HepG2 (cell line): Measurements from ENCODE around the gene GPD1. TPM values are rescaled to one million over a fixed set of nuclear protein-coding genes. Genes with fewer than 3 reads are reported as not detected.

Source experiments
- ATAC-seq: fragments of 200-7000 bp; cut with Tn5 transposase; 3 replicates; pipeline ENCODE4 v1.9.1; 2020; ENCODE audit warnings: mild to moderate bottlenecking, moderate library complexity
- BruUV-seq: library from RNA; stranded (reverse); fragments of 400-500 nt; replicated peaks from 2 replicates; lab custom pipeline; 2021; lab: Mats Ljungman, UMichigan
- CTCF ChIA-PET: fragments of 300-600 bp; formaldehyde crosslinking; extraction: SDS; loops from one replicate; lab custom pipeline; 2021; ENCODE audit warnings: low total read pairs, inconsistent platforms, low intra/inter-chr PET ratio; lab: Yijun Ruan, JAX
- POLR2A ChIA-PET: fragments of 350-600 bp; sonication (Branson Sonifier 250); formaldehyde crosslinking; loops from one replicate; lab custom pipeline; 2020; ENCODE audit warnings: antibody characterized with exemption, inconsistent platforms; lab: Yijun Ruan, JAX
- DNase-seq: peaks from one replicate; pipeline ENCODE4 v3.0.0-alpha.2; 2015; ENCODE audit warnings: low spot score
- FAIRE-seq: peaks from 3 replicates; lab custom pipeline; 2011; peaks lifted over from hg19 to GRCh38; lab: Jason Lieb, UNC
- H2AFZ ChIP-seq: one replicate; pipeline ENCODE4 v1.6.1; 2011; ENCODE audit warnings: low read length, inconsistent platforms
- H3K27ac ChIP-seq: fragments of 300-600 bp; 3 replicates; pipeline ENCODE4 v1.8.0; 2011; ENCODE audit warnings: mixed run types, mild to moderate bottlenecking, mixed read lengths, low read length, inconsistent platforms; ENCODE audit not compliant: insufficient read depth; ENCODE audit errors: extremely low read length
- H3K27me3 ChIP-seq, 2 experiments: fragments of 200-600 bp in 1 of 2; 2 replicates in 1 of 2; 3 replicates in 1 of 2; pipeline versions ENCODE4 v1.6.0 to v1.8.0; 2011; ENCODE audit warnings: low read length in 2 of 2, mild to moderate bottlenecking in 2 of 2, moderate library complexity in 2 of 2, inconsistent platforms in 1 of 2; ENCODE audit not compliant: insufficient read depth in 2 of 2, control insufficient read depth in 1 of 2
- H3K36me3 ChIP-seq, 2 experiments: fragments of 200-600 bp in 1 of 2; replicated peaks in 1 of 2; 2 replicates in 1 of 2; 3 replicates in 1 of 2; pipeline versions ENCODE4 v1.5.1 to v1.8.0; 2011; ENCODE audit warnings: low read length in 2 of 2, inconsistent platforms in 1 of 2; ENCODE audit not compliant: insufficient read depth in 2 of 2, control insufficient read depth in 1 of 2
- H3K4me1 ChIP-seq: 2 replicates; pipeline ENCODE4 v1.5.1; 2012; ENCODE audit warnings: low read length, inconsistent platforms; ENCODE audit not compliant: insufficient read depth
- H3K4me2 ChIP-seq: 2 replicates; pipeline ENCODE4 v1.6.0; 2011; ENCODE audit warnings: low read depth, low read length, inconsistent platforms
- H3K4me3 ChIP-seq, 3 experiments: fragments of 200-600 bp in 1 of 3; sonication (generic), shearing (Covaris generic) in 1 of 3; replicated peaks in 1 of 3; 2 replicates each; pipeline ENCODE4 v1.5.1; 2011 to 2016; ENCODE audit warnings: low read length in 3 of 3, inconsistent platforms in 2 of 3, low read depth in 2 of 3, mild to moderate bottlenecking in 2 of 3, control low read depth in 1 of 3, mixed read lengths in 1 of 3; ENCODE audit not compliant: insufficient read depth in 1 of 3
- H3K79me2 ChIP-seq: one replicate; pipeline ENCODE4 v1.6.1; 2011; ENCODE audit warnings: low read length, inconsistent platforms; ENCODE audit not compliant: insufficient read depth
- H3K9ac ChIP-seq: 2 replicates; pipeline ENCODE4 v1.6.0; 2011; ENCODE audit warnings: mild to moderate bottlenecking, low read depth, low read length, inconsistent platforms; ENCODE audit not compliant: insufficient read depth
- H3K9me3 ChIP-seq: 2 replicates; pipeline ENCODE4 v1.5.1; 2012; ENCODE audit warnings: mild to moderate bottlenecking, low read length
- H4K20me1 ChIP-seq: 2 replicates; pipeline ENCODE4 v1.6.0; 2011; ENCODE audit warnings: inconsistent platforms, mild to moderate bottlenecking, low read length, moderate library complexity; ENCODE audit not compliant: insufficient read depth
- AKNA ChIP-seq: sonication (generic); formaldehyde crosslinking; IDR thresholded peaks from 2 replicates; pipeline ENCODE4 v1.4.0; 2020; ENCODE audit warnings: missing genetic modification reagents, borderline replicate concordance
- HBP1 ChIP-seq: IDR thresholded peaks from 2 replicates; pipeline ENCODE4 v1.6.1; 2016; ENCODE audit warnings: low read depth, control low read depth
- KIAA2018 ChIP-seq: sonication (generic); formaldehyde crosslinking; IDR thresholded peaks from 2 replicates; pipeline ENCODE4 v1.5.0; 2020; ENCODE audit warnings: mild to moderate bottlenecking, missing genetic modification reagents, borderline replicate concordance
- MAFG ChIP-seq: sonication (generic); formaldehyde crosslinking; IDR thresholded peaks from 2 replicates; pipeline ENCODE4 v1.5.1; 2020; ENCODE audit warnings: mild to moderate bottlenecking, missing genetic modification reagents
- NCOA1 ChIP-seq: sonication (generic); formaldehyde crosslinking; IDR thresholded peaks from 2 replicates; pipeline ENCODE4 v1.9.0; 2021; ENCODE audit warnings: missing genetic modification reagents
- POLR2AphosphoS5 ChIP-seq: IDR thresholded peaks from 2 replicates; pipeline ENCODE4 v1.6.1; 2012; ENCODE audit warnings: low read depth, low read length
- ZNF431 ChIP-seq: sonication (generic); formaldehyde crosslinking; IDR thresholded peaks from 2 replicates; pipeline ENCODE4 v1.9.0; 2022; ENCODE audit warnings: missing genetic modification reagents, low read depth, mild to moderate bottlenecking, borderline replicate concordance
- ZNF772 ChIP-seq: sonication (generic); formaldehyde crosslinking; IDR thresholded peaks from 2 replicates; pipeline ENCODE4 v1.5.0; 2020; ENCODE audit warnings: mild to moderate bottlenecking, missing genetic modification reagents
- WGBS: methylation state at CpG from one replicate; pipeline ENCODE4 v1.1.6; 2017; ENCODE audit warnings: low lambda C conversion rate; 5-methylcytosine and 5-hydroxymethylcytosine counted together
- in situ Hi-C: cut with HindIII; loops from 2 replicates; pipeline ENCODE4 v1.10.0; 2017; ENCODE audit warnings: low pct_unique_long_range_greater_than_20kb; ENCODE audit not compliant: extremely low pct_ligation_motif_present
- intact Hi-C: fragments of 100-400 bp; cut with micrococcal nuclease; formaldehyde crosslinking; loops from one replicate; pipeline ENCODE4 v1.10.0; 2022; ENCODE audit not compliant: unreplicated experiment
- polyA plus RNA-seq, 8 experiments: library from polyadenylated mRNA; depleted of rRNA in 3 of 8; stranded (reverse) in 7 of 8; unstranded in 1 of 8; fragments of >200 nt; fragmentation: Illumina TruSeq in 4 of 8; extraction: Trizol in 4 of 8; gene quantifications; 2 replicates each; pipeline versions ENCODE4 v1.2.1 to v1.2.3, GENCODE V29; 2011 to 2016; ENCODE audit warnings: low read depth in 4 of 8, missing spikeins in 1 of 8, mixed read lengths in 1 of 8; ENCODE audit not compliant: insufficient read depth in 1 of 8
- total RNA-seq, 5 experiments: library from RNA; depleted of rRNA; stranded (reverse); fragments of >200 nt; fragmentation: Illumina TruSeq; extraction: Trizol; gene quantifications; 2 replicates each; pipeline ENCODE4 v1.2.3, GENCODE V29; 2016; ENCODE audit warnings: low read depth in 1 of 5

The GPD1 gene
- total and polyA plus RNA-seq, 2 of the 13 experiments (the other 11 are each of a cell fraction or from before 2014, with no cell fraction given): 3.7 to 30.6 TPM

GRCh38 chr12:50082644-50083043 lies 21.2 kb upstream of the GPD1 start:
- Histone ChIP-seq H3K36me3 (peaks cover 4 to 9% of the 10 kb centered on the region in 2 experiments; a peak in 2 of 5 replicates), H3K27ac (peak overlapping the region; percentile 62), H3K4me1 (peaks cover 71% of the 10 kb centered on the region), H4K20me1 (peaks cover 4% of the 10 kb centered on the region; the same call in 1 of the 2 replicates), H3K4me3 (peak overlapping the region; percentile 29 to 59 (median 31); a peak in 5 of 6 replicates), H3K79me2 (peaks cover 11% of the 10 kb centered on the region), H3K9ac (peak overlapping the region; percentile 50), H2AFZ (no peak overlapping the region), H3K9me3 (no peaks in the 10 kb centered on the region), H3K27me3 (no peaks in the 10 kb centered on the region), H3K4me2 (peak overlapping the region; percentile 68)
- in situ Hi-C loops: no loop called here
- intact Hi-C loops: no loop called here
- peak; percentile 89 for DNase-seq
- ChIA-PET POLR2A (interaction anchor here (0.6 to 7.4 kb wide), 16 partner anchors 8 to 422 kb away, joined by 3 to 265 read pairs (median 4); partner anchors contain the start of genes CERS5, COX14, DIP2B and GPD1), CTCF (no interaction called here)
- WGBS: 2% methylated on average over 7 of the region's 7 CpGs
- FAIRE-seq: peak; percentile 91
- peak; percentile 52 for ATAC-seq
- BruUV-seq: no TSS peak
- TF ChIP-seq NCOA1 (CRISPR knock-in tag) (no peak), ZNF431 (no peak), ZNF772 (CRISPR knock-in tag) (no peak; the same call in 1 of the 2 replicates), POLR2AphosphoS5 (peak; percentile 48; the same call in 1 of the 2 replicates), MAFG (CRISPR knock-in tag) (no peak), AKNA (no peak), KIAA2018 (CRISPR knock-in tag) (no peak), HBP1 (CRISPR knock-in tag) (no peak)
